ENCODE data around the gene ZNRF1. TPM values are rescaled to one million over a fixed set of nuclear protein-coding genes. Genes with fewer than 3 reads are reported as not detected.

Gene ZNRF1
- 17.4 to 25.6 TPM (median 24.1 TPM) in 5 replicates for total RNA-seq (2022; extraction: Qiagen RNA extraction)

DNA sequence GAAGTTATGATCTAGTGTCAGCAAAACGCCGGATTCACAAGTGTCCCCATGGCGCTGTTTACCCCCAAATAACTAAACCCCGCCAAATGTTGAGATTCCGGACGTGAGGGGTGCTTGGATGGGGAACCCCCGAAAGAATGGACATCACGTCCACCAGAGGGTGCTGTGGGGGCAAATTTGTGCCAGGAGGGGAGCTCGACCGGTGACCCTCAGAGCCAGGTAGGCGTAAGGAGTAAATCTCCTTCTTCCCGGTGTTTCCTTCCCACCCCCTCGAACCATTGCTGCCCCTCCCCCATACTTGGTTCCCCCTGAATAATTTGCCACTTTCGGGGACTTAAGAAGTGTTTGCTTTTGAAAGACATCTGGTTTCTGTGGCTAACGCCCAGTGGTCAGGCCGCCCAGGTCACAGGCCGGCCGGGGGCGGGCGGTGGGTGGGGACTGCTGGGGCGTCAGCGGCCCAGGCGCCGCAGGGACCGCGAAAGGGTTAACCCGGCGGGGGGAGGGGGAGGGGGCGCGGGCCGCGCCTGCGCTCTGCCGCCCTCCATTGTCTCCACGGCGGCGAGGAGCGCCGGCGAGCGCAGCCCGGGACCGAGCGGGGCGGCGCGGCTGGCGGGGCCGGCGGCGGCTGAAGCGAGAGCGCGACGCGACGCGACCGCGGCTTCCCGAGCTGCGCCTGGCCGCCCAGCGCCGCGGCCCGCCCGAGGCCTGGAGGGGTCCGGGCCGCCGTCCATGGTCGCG lies at the start of gene ZNRF1:
TSS of gene ZNRF1 (plus strand) at position 544 of the 738 bp plus-strand sequence. CDS start 648 bp downstream, outside the sequence.

DNA sequence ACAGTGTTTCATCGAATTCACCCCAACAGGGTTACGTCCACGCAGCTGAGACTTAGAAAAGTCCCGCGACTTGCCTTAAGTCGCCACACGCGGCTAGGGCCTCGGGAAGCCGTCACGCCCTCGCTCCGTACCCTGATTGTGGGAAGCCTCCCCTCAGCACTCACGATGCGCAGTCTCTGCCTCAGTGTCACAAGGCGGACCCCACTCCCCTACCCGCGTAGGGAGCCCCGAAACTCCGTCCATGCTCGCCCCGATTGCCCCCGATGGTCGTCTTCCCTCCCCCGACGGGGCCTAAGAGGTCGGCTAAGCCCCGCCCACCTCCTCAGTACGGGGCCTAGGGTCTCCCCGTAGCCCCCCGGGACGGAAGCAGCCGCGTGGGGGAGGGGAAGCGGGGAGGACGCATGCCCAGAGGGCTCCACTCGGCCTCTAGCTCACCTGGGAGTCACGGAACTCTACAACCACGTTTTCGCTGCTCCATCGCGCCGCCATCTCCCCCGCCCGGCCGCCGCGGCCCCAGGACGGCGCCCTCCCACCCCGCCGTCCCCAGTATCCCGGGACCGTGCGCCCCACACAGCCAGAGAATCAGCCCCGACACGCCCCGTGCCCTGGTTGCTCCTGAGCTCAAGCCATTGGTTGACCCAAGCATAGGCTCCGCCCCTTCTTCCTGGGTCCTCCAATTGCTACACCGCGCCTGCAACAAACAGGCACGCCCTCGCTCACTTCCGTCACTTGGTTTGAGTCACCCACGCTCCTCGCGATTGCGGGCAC lies 14.1 kb upstream of the ZNRF1 start, which contains the start of gene WDR59:
TSS of gene WDR59 (minus strand) at position 595 of the 768 bp plus-strand sequence. CDS start at position 489, 106 bp downstream.

GRCh38 chr16:75116081-75116910 lies 117.5 kb downstream of the ZNRF1 start, which contains the start of gene LDHD:
Gene LDHD (minus strand): TSS chr16:75116780. CDS start chr16:75116720, 60 bp downstream.

GRCh38 chr16:75148311-75149195 lies 149.7 kb downstream of the ZNRF1 start, which contains the start of gene ZFP1:
Gene ZFP1 (plus strand): TSS chr16:75148524. CDS start chr16:75152952, 4,428 bp downstream.

Other genes with a start within 250 kb of the ZNRF1 start
- 33.9 to 39.3 TPM (median 36.9 TPM) in 5 replicates for gene FA2H, start 224.2 kb upstream of the ZNRF1 start, total RNA-seq (2022; extraction: Qiagen RNA extraction)
- 17.2 to 27.1 TPM (median 25.0 TPM) in 5 replicates for gene WDR59, start 13.9 kb upstream of the ZNRF1 start, total RNA-seq (2022; extraction: Qiagen RNA extraction)
- 0.46 to 0.88 TPM (median 0.64 TPM) in 5 replicates for gene LDHD, start 117.8 kb downstream of the ZNRF1 start, total RNA-seq (2022; extraction: Qiagen RNA extraction)
- gene ZFP1, start 149.5 kb downstream of the ZNRF1 start, total RNA-seq (2022; extraction: Qiagen RNA extraction): 11.2 to 13.1 TPM (median 12.3 TPM) in 5 replicates
- 0.07 TPM in 1 of 5 replicates, not detected in the others for gene CTRB2, start 208.1 kb downstream of the ZNRF1 start, total RNA-seq (2022; extraction: Qiagen RNA extraction)
- gene CTRB1, start 220.0 kb downstream of the ZNRF1 start, total RNA-seq (2022; extraction: Qiagen RNA extraction): 0.18 TPM in 1 of 5 replicates, not detected in the others